Stomach (tissue), 9 donors: Measurements from ENCODE around the gene CLRN3. TPM values are rescaled to one million over a fixed set of nuclear protein-coding genes. Genes with fewer than 3 reads are reported as not detected.

Experiments used
- DNase-seq, 2 donors: peaks; one replicate each; pipeline versions ENCODE4 v3.0.0 to v3.0.0-alpha.2; 2013 to 2019
- H3K27ac ChIP-seq, 5 donors: fragments of 200-600 bp in 4 of 5; sonication (generic) in 4 of 5; one replicate each; pipeline ENCODE4 v1.5.1; 2013 to 2019; ENCODE audit warnings: mild to moderate bottlenecking in 1 of 5, moderate library complexity in 1 of 5
- H3K27me3 ChIP-seq, 3 donors: fragments of 200-600 bp; sonication (generic); one replicate each; pipeline ENCODE4 v1.5.1; 2017 to 2019; ENCODE audit warnings: mixed run types in 1 of 3
- H3K36me3 ChIP-seq, 4 donors: fragments of 200-600 bp; sonication (generic); 1 replicate in 3 of 4; 2 replicates in 1 of 4; pipeline ENCODE4 v1.5.1; 2016 to 2019
- H3K4me1 ChIP-seq, 4 donors: fragments of 200-600 bp; sonication (generic); one replicate each; pipeline ENCODE4 v1.5.1; 2016 to 2019
- H3K4me3 ChIP-seq, 4 donors: fragments of 200-600 bp; sonication (generic) in 3 of 4; one replicate each; pipeline ENCODE4 v1.5.1; 2016 to 2019; ENCODE audit warnings: mild to moderate bottlenecking in 1 of 4
- H3K9me3 ChIP-seq, 4 donors: fragments of 200-600 bp; sonication (generic); one replicate each; pipeline ENCODE4 v1.5.1; 2016 to 2019
- EP300 ChIP-seq: sonication (generic); formaldehyde crosslinking; IDR thresholded peaks from one replicate; pipeline ENCODE4 v1.6.1; 2017; ENCODE audit warnings: antibody characterized with exemption
- POLR2A ChIP-seq, 4 donors: fragments of 450-650 bp; IDR thresholded peaks; one replicate each; pipeline ENCODE4 v1.6.1; 2016; ENCODE audit warnings: antibody characterized with exemption in 4 of 4, control low read depth in 2 of 4, mild to moderate bottlenecking in 1 of 4, moderate library complexity in 1 of 4
- POLR2AphosphoS5 ChIP-seq, 3 donors: sonication (generic); formaldehyde crosslinking; IDR thresholded peaks; one replicate each; pipeline ENCODE4 v1.6.1; 2016; ENCODE audit warnings: antibody characterized with exemption in 3 of 3
- WGBS, 5 donors: extraction: QIAGEN DNeasy Blood & Tissue Kit in 3 of 5; methylation state at CpG; one replicate each; pipeline versions ENCODE4 v1.1.5 to v1.1.7; 2013 to 2018; 5-methylcytosine and 5-hydroxymethylcytosine counted together
- intact Hi-C: fragments of 100-400 bp; cut with DNase I; formaldehyde crosslinking; loops from one replicate; pipeline ENCODE4 v1.15.1; 2023; ENCODE audit warnings: low total_unique reads
- polyA plus RNA-seq, 3 donors: library from polyadenylated mRNA; stranded (reverse); fragments of 200-250 nt; gene quantifications; one replicate each; pipeline ENCODE4 v1.2.3, GENCODE V29; 2013
- total RNA-seq, 5 donors: library from RNA; depleted of rRNA; stranded (reverse); fragments of >200 nt; gene quantifications; one replicate each; pipeline versions ENCODE4 v1.1.0 to v1.2.3, GENCODE V29; 2014 to 2016
- TF ChIP-seq, protein P1 (sequence below), 7 experiments: fragments of 450-650 bp in 4 of 7; fragments of 200-600 bp in 3 of 7; sonication (generic) in 3 of 7; IDR thresholded peaks; one replicate each; pipeline ENCODE4 v1.5.1; 2016 to 2019; ENCODE audit warnings: antibody characterized with exemption in 7 of 7, control low read depth in 2 of 7, mild to moderate bottlenecking in 1 of 7
- donor health status: healthy with polysubstance abuse.
- donor health status: Bipolar disorder and iron deficiency.
- donor health status: healthy.

CLRN3 gene
- total and polyA plus RNA-seq, 8 donors: 0.25 to 15.4 (median 1.7) TPM; not detected in 5

DNA sequence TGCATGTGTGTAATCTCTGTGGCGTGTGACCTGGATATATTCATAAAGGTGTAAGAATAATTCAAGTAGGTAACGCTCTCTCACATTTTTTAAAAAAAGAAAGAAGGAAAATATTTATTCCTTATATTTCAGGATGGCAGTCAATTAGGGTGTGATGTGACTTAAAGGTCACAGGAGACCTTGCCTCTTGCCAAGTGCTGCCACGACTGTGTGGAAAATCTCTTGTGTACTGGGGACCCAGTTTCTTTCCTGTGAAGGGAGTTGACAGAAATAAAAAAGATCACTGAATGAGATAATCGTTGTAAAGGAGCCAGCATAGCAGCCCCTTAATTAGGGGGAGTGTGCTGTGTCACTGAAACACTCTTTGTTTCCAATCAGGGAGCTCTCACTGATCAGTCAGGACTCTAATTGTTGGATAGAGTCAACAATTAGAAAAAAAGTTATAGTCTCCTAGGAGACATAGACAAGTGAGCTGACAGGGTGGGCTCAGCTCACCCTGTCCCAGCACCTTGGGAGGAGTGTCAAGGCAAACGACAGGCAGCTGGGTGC lies 45.2 kb upstream of the CLRN3 start:
- H3K9me3 ChIP-seq: no peaks in the 10 kb centered on the region
- no peak for DNase-seq
- no peak overlapping the region for H3K27ac ChIP-seq
- TF ChIP-seq POLR2AphosphoS5 (IDR thresholded peaks at IDR 0.05) (no peak), POLR2A (IDR thresholded peaks at IDR 0.05) (no peak), EP300 (no peak)
- TF ChIP-seq, protein P1, sequence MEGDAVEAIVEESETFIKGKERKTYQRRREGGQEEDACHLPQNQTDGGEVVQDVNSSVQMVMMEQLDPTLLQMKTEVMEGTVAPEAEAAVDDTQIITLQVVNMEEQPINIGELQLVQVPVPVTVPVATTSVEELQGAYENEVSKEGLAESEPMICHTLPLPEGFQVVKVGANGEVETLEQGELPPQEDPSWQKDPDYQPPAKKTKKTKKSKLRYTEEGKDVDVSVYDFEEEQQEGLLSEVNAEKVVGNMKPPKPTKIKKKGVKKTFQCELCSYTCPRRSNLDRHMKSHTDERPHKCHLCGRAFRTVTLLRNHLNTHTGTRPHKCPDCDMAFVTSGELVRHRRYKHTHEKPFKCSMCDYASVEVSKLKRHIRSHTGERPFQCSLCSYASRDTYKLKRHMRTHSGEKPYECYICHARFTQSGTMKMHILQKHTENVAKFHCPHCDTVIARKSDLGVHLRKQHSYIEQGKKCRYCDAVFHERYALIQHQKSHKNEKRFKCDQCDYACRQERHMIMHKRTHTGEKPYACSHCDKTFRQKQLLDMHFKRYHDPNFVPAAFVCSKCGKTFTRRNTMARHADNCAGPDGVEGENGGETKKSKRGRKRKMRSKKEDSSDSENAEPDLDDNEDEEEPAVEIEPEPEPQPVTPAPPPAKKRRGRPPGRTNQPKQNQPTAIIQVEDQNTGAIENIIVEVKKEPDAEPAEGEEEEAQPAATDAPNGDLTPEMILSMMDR (IDR thresholded peaks at IDR 0.05): no peak
- H3K36me3 ChIP-seq: peaks cover 0 to 7% (median 2%) of the 10 kb centered on the region in 4 donors
- intact Hi-C loops: no loop called here
- H3K4me3 ChIP-seq: no peak overlapping the region
- WGBS, 5 donors: 56 to 63% (median 60%) methylated on average over 5 of the region's 5 CpGs
- H3K27me3 ChIP-seq: no peaks in the 10 kb centered on the region
- H3K4me1 ChIP-seq: no peaks in the 10 kb centered on the region

GRCh38 chr10:127937069-127937468 lies 44.3 kb upstream of the CLRN3 start:
- Histone ChIP-seq H3K27me3 (no peaks in the 10 kb centered on the region), H3K36me3 (peaks cover 0 to 7% (median 2%) of the 10 kb centered on the region in 4 donors), H3K27ac (no peak overlapping the region), H3K4me1 (no peaks in the 10 kb centered on the region), H3K9me3 (no peaks in the 10 kb centered on the region), H3K4me3 (no peak overlapping the region)
- no peak for DNase-seq
- intact Hi-C loops: no loop called here
- TF ChIP-seq POLR2AphosphoS5 (IDR thresholded peaks at IDR 0.05) (no peak), EP300 (no peak), POLR2A (IDR thresholded peaks at IDR 0.05) (no peak)
- TF ChIP-seq, protein P1 (IDR thresholded peaks at IDR 0.05): no peak

DNA sequence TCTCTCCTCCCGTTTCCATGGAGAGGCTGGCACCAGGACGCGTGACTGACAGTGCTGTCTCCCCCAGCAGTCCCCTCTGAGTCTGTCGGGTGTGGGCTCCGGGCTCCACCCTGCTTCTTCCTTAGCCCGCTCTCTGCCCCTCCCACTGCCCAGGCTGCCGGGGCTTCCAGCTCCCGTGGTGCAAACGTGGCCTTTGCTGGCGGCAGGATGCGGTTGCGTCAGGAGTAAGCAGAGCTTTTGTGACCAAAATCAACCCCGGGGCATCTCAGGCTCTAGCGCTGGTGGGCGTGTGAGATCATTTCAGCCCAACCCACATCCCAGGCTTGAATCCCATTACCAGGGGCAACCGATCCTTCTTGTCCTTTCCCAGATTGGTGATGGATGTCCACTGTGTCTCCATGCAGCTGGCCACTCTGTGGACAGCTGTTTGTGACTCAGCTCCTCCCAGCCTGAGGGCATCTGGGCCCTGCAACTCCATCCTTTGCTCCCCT lies 42.4 kb upstream of the CLRN3 start:
- peaks cover 0 to 7% (median 2%) of the 10 kb centered on the region in 4 donors for H3K36me3 ChIP-seq
- no peaks in the 10 kb centered on the region for H3K9me3 ChIP-seq
- DNase-seq: no peak
- TF ChIP-seq EP300 (no peak), POLR2A (IDR thresholded peaks at IDR 0.05) (no peak), POLR2AphosphoS5 (IDR thresholded peaks at IDR 0.05) (no peak)
- TF ChIP-seq, protein P1 (IDR thresholded peaks at IDR 0.05): no peak
- 72 to 87% (median 80%) methylated on average over 15 to 16 of the region's 16 CpGs for WGBS, 5 donors
- no peak overlapping the region for H3K27ac ChIP-seq
- no peaks in the 10 kb centered on the region for H3K4me1 ChIP-seq
- no peak overlapping the region for H3K4me3 ChIP-seq
- H3K27me3 ChIP-seq: no peaks in the 10 kb centered on the region
- intact Hi-C loops: no loop called here

DNA sequence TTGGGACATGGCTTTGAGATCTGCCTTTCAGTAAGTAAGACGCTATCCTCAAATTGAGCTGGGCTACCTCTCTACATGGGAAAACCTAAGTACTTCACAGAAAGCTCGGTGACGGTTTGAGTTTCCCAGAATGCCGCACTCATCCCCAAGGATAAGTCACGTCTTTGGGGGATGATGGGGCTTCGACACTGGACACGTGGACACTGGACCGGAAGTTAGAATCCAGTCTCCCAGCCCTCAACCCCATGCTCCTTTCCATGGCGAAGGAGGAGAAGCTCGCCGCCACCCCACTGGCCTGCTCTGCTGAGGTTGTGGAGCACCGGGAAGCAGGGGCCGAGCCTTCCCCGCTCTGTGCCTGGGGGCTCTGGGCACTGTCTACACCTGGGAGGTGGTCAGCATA lies 41.6 kb upstream of the CLRN3 start:
- H3K27ac ChIP-seq: no peak overlapping the region
- H3K27me3 ChIP-seq: no peaks in the 10 kb centered on the region
- no peak for DNase-seq
- H3K36me3 ChIP-seq: peaks cover 0 to 7% (median 2%) of the 10 kb centered on the region in 4 donors
- 94 to 97% (median 96%) methylated on average over 10 to 14 of the region's 14 CpGs for WGBS, 5 donors
- H3K4me3 ChIP-seq: no peak overlapping the region
- peaks cover 0 to 2% (median under 1%) of the 10 kb centered on the region in 4 donors for H3K4me1 ChIP-seq
- no peaks in the 10 kb centered on the region for H3K9me3 ChIP-seq
- no peak for TF ChIP-seq EP300
- no peak for TF ChIP-seq POLR2A (IDR thresholded peaks at IDR 0.05)
- TF ChIP-seq, protein P1 (IDR thresholded peaks at IDR 0.05): no peak
- TF ChIP-seq POLR2AphosphoS5 (IDR thresholded peaks at IDR 0.05): no peak
- intact Hi-C loops: no loop called here
